HG02885 (cell line): Measurements from ENCODE around the gene GSTM1.
"Not testable (repeated sequence)": the region's sequence is repeated elsewhere in the genome, so short reads cannot be mapped to it uniquely, and the experiment has no call there.

ENCODE experiments used
- ATAC-seq: cut with Tn5 transposase; IDR thresholded peaks from one replicate; pipeline ENCODE4 v1.9.1; 2021; ENCODE audit warnings: mild to moderate bottlenecking; ENCODE audit not compliant: unreplicated experiment, poor library complexity

Gene GSTM1

GRCh38 chr1:109695138-109695537 lies 7.5 kb downstream of the GSTM1 start:
- ATAC-seq, result not testable (repeated sequence)

GRCh38 chr1:109697066-109697465 lies 9.4 kb downstream of the GSTM1 start:
- no peak for ATAC-seq

DNA sequence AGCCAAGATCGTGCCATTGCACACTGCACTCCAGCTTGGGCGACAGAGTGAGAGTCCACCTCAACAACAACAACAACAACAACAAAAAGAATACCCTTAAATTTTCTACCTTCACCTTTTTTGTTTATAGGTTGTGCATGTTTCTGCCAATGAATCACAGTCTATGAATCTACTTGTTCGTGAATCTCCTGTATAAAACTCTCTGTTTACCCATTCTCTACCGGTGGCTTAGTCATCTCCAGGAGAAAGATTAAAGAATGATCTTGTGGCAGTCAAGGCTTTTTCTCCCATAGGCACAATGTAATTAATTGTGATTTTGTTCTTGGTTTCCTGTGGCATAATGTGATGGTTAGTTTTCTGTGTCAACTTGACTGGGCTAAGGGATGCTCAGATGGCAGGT lies 10.2 kb downstream of the GSTM1 start:
- not testable (repeated sequence) for ATAC-seq

GRCh38 chr1:109702940-109703339 lies 15.3 kb downstream of the GSTM1 start:
- ATAC-seq, result not testable (repeated sequence)

- no peak for ATAC-seq
These were observed 16.6 kb downstream of the GSTM1 start for GRCh38 chr1:109704173-109704572.

GRCh38 chr1:109705411-109705810 lies 17.8 kb downstream of the GSTM1 start:
- ATAC-seq, result no peak

GRCh38 chr1:109708949-109709348 lies 21.3 kb downstream of the GSTM1 start:
- not testable (repeated sequence) for ATAC-seq

GRCh38 chr1:109709822-109710221 lies 22.2 kb downstream of the GSTM1 start:
- not testable (repeated sequence) for ATAC-seq

DNA sequence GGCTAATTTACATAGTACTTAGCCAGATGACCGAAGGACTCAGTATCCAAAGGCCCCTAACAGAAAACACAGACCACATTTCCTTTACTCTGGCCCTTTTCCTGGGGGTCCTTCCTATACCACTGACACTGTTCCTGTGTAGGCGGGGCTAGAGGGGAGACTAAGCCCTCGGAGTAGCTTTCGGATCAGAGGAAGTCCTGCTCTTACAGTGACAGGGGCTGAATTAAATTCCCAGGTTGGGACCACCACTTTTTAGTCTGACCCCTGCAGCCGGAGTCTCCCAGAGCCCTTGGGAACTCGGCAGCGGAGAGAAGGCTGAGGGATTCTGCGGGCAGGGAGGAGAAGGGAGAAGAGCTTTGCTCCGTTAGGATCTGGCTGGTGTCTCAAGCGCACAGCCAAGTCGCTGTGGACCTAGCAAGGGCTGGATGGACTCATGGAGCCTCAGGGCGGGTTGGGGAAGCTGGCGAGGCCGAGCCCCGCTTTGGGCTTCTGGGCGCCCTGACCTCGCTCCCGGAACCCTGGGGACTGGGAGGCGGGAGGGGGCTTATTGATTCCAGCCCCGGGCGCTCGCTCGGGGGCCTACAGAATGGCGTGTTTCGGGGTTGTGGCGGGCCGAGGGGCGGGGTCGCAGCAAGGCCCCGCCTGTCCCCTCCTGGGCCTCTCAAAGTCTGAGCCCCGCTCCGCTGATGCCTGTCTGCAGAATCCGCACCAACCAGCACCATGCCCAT lies 24.1 kb downstream of the GSTM1 start, which contains the start of gene GSTM5:
Gene GSTM5 (plus strand): TSS at position 659 of the 728 bp plus-strand sequence. CDS start 62 bp downstream, at position 721.
- ATAC-seq, result not testable (repeated sequence)

GRCh38 chr1:109712321-109712864 lies 24.8 kb downstream of the GSTM1 start:
- ATAC-seq, result no peak

DNA sequence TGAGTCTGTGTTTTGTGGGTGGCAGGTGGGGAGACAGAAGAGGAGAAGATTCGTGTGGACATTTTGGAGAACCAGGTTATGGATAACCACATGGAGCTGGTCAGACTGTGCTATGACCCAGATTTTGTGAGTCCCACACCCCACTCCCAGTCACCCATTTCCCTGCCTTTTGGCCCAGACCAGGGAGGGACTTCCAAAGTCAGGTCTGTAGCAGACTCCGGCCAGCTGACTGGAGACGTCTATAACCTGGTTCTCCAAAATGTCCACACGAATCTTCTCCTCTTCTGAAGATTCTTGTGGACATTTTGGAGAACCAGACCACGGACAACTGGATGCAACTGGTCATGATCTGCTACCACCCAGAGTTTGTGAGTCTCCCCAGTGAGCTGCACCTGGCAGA lies 26.0 kb downstream of the GSTM1 start:
- ATAC-seq, result no peak

DNA sequence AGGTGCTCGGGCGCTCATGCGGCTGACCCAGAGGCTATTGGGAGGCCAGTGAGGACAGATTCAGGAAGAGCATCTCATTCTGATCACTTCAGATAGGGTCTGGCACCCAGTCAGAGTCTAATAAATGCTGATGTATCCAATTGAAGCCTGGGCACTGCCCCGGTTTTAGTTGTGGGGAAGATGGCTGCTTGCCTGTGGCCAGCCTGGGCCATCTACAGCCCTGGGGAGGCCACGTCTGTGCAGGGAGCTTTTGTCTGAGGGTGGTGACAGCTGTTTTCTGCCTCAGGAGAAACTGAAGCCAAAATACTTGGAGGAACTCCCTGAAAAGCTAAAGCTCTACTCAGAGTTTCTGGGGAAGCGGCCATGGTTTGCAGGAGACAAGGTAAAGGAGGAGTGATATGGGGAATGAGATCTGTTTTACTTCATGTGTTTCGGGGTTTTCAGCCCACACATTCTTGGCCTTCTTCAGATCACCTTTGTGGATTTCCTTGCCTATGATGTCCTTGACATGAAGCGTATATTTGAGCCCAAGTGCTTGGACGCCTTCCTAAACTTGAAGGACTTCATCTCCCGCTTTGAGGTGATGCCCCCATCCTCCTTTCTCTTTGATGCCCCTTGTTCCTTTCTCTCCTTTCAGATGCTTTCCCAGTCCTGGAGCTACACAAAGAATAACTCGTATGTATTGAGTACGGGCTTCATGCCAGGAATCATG lies 27.2 kb downstream of the GSTM1 start:
- no peak for ATAC-seq

DNA sequence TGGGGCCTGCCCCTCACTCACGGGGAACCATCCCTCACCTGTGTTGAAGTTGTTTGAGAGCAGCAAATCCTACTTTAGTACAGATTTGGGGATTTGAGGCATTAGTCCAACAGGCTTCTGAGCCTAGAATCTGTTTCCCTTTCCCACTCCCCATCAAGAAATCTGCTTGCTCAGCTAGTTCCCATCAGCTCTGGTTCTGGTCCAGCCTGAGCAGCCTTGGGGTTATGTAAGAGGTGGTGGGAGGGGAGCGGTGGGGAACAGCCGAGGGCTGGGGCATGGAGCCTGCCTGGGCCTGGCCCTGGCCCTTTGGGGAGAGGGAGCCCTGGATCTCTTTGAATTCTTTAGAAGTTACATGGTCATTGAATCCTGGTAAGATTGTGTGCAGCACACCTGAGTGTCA lies 28.5 kb downstream of the GSTM1 start:
- ATAC-seq, result no peak

- ATAC-seq, result no peak
These were observed 29.0 kb downstream of the GSTM1 start for GRCh38 chr1:109716570-109717090.

DNA sequence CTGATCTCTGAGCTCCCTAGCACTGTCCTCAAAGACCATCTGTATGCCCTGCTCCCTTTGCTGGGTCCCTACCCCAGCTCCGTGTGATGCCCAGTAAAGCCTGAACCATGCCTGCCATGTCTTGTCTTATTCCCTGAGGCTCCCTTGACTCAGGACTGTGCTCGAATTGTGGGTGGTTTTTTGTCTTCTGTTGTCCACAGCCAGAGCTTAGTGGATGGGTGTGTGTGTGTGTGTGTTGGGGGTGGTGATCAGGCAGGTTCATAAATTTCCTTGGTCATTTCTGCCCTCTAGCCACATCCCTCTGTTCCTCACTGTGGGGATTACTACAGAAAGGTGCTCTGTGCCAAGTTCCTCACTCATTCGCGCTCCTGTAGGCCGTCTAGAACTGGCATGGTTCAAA lies 30.1 kb downstream of the GSTM1 start:
- no peak for ATAC-seq

DNA sequence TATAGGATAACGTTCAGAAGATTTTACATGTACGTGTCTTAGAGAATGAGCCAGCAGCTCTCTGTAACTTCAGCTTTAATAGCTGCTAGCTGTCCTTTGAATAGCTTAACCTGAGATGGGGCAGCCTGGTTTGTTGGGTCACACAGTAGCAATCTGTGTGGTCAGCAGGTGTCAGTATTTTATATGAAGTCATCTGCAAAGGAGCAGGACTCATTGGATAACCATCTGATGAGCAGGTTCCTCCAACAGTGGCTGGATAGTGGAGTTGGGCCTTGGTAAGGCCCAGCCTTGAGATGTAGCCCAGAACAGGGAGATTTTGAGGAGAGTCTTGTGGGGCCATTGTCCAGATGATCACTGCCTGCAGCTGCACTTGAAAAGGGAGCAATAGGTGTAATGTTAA lies 30.9 kb downstream of the GSTM1 start:
- no peak for ATAC-seq

GRCh38 chr1:109719337-109719837 lies 31.8 kb downstream of the GSTM1 start:
- ATAC-seq, result no peak

- no peak for ATAC-seq
These were observed 33.4 kb downstream of the GSTM1 start for GRCh38 chr1:109721042-109721441.

- ATAC-seq, result no peak
These were observed 34.4 kb downstream of the GSTM1 start for GRCh38 chr1:109721971-109722370.

GRCh38 chr1:109722908-109723691 lies 35.5 kb downstream of the GSTM1 start:
- no peak for ATAC-seq
